HEK293 (cell line): ENCODE results near the gene PRR20A.

Experiments
- TF ChIP-seq, protein P1 (sequence below): fragments of 450-650 bp; formaldehyde crosslinking; IDR thresholded peaks from 2 replicates; pipeline ENCODE4 v1.5.1; 2016; ENCODE audit warnings: missing biosample characterization, missing genetic modification characterization
- TF ChIP-seq, protein P2 (sequence below): fragments of 450-650 bp; formaldehyde crosslinking; IDR thresholded peaks from 2 replicates; pipeline ENCODE4 v1.5.1; 2016; ENCODE audit warnings: missing biosample characterization, missing genetic modification characterization

- TF ChIP-seq, protein P1, sequence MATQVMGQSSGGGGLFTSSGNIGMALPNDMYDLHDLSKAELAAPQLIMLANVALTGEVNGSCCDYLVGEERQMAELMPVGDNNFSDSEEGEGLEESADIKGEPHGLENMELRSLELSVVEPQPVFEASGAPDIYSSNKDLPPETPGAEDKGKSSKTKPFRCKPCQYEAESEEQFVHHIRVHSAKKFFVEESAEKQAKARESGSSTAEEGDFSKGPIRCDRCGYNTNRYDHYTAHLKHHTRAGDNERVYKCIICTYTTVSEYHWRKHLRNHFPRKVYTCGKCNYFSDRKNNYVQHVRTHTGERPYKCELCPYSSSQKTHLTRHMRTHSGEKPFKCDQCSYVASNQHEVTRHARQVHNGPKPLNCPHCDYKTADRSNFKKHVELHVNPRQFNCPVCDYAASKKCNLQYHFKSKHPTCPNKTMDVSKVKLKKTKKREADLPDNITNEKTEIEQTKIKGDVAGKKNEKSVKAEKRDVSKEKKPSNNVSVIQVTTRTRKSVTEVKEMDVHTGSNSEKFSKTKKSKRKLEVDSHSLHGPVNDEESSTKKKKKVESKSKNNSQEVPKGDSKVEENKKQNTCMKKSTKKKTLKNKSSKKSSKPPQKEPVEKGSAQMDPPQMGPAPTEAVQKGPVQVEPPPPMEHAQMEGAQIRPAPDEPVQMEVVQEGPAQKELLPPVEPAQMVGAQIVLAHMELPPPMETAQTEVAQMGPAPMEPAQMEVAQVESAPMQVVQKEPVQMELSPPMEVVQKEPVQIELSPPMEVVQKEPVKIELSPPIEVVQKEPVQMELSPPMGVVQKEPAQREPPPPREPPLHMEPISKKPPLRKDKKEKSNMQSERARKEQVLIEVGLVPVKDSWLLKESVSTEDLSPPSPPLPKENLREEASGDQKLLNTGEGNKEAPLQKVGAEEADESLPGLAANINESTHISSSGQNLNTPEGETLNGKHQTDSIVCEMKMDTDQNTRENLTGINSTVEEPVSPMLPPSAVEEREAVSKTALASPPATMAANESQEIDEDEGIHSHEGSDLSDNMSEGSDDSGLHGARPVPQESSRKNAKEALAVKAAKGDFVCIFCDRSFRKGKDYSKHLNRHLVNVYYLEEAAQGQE (tag by site-specific recombination): no peak
- TF ChIP-seq, protein P2, sequence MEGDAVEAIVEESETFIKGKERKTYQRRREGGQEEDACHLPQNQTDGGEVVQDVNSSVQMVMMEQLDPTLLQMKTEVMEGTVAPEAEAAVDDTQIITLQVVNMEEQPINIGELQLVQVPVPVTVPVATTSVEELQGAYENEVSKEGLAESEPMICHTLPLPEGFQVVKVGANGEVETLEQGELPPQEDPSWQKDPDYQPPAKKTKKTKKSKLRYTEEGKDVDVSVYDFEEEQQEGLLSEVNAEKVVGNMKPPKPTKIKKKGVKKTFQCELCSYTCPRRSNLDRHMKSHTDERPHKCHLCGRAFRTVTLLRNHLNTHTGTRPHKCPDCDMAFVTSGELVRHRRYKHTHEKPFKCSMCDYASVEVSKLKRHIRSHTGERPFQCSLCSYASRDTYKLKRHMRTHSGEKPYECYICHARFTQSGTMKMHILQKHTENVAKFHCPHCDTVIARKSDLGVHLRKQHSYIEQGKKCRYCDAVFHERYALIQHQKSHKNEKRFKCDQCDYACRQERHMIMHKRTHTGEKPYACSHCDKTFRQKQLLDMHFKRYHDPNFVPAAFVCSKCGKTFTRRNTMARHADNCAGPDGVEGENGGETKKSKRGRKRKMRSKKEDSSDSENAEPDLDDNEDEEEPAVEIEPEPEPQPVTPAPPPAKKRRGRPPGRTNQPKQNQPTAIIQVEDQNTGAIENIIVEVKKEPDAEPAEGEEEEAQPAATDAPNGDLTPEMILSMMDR (tag by site-specific recombination): no peak
Observed at GRCh38 chr13:57123681-57124080, 17.0 kb upstream of the PRR20A start.
